Smooth muscle cell (in vitro differentiated cells): Measurements from ENCODE around the gene USP20. TPM values are rescaled to one million over a fixed set of nuclear protein-coding genes. Genes with fewer than 3 reads are reported as not detected.

Experiments used
- DNase-seq: peaks from one replicate; lab custom pipeline; 2025; ENCODE audit not compliant: unreplicated experiment; lab: John Stamatoyannopoulos, UW
- H2AFZ ChIP-seq: fragments of 200-600 bp; sonication (generic); 2 replicates; pipeline ENCODE4 v1.6.0; 2016; ENCODE audit warnings: antibody characterized with exemption, low read depth, mild to moderate bottlenecking
- H3F3A ChIP-seq: fragments of 200-600 bp; sonication (generic); 2 replicates; pipeline ENCODE4 v1.6.0; 2017; ENCODE audit warnings: antibody characterized with exemption, low read depth
- H3K27ac ChIP-seq: fragments of 200-600 bp; sonication (generic); 2 replicates; pipeline ENCODE4 v1.5.1; 2016; ENCODE audit warnings: low read depth, mild to moderate bottlenecking
- H3K27me3 ChIP-seq: fragments of 200-600 bp; sonication (generic); 2 replicates; pipeline ENCODE4 v1.6.1; 2016; ENCODE audit warnings: low read depth, mild to moderate bottlenecking
- H3K36me3 ChIP-seq: fragments of 200-600 bp; sonication (generic); 2 replicates; pipeline ENCODE4 v1.5.1; 2016; ENCODE audit warnings: low read depth
- H3K4me1 ChIP-seq: fragments of 200-600 bp; sonication (generic); 2 replicates; pipeline ENCODE4 v1.5.1; 2016; ENCODE audit warnings: low read depth
- H3K4me2 ChIP-seq: fragments of 200-600 bp; sonication (generic); 2 replicates; pipeline ENCODE4 v1.6.0; 2016; ENCODE audit warnings: mild to moderate bottlenecking
- H3K4me3 ChIP-seq: fragments of 200-600 bp; sonication (generic); 2 replicates; pipeline ENCODE4 v1.5.1; 2016; ENCODE audit warnings: mild to moderate bottlenecking
- H3K79me2 ChIP-seq: fragments of 200-600 bp; sonication (generic); 2 replicates; pipeline ENCODE4 v1.6.0; 2016; ENCODE audit warnings: low read depth, mild to moderate bottlenecking
- H3K9ac ChIP-seq: fragments of 200-600 bp; sonication (generic); 2 replicates; pipeline ENCODE4 v1.6.0; 2016; ENCODE audit warnings: low read depth
- H3K9me3 ChIP-seq: fragments of 200-600 bp; sonication (generic); replicated peaks from 2 replicates; pipeline ENCODE4 v1.5.1; 2016; ENCODE audit warnings: low read depth
- H4K20me1 ChIP-seq: fragments of 200-600 bp; sonication (generic); 2 replicates; pipeline ENCODE4 v1.6.0; 2016; ENCODE audit warnings: low read depth
- CTCF ChIP-seq: fragments of 200-600 bp; sonication (generic); IDR thresholded peaks from 2 replicates; pipeline ENCODE4 v1.5.1; 2017; ENCODE audit warnings: borderline replicate concordance, mild to moderate bottlenecking, antibody characterized with exemption; ENCODE audit not compliant: insufficient read depth, poor library complexity, severe bottlenecking
- WGBS: methylation state at CpG from one replicate; pipeline ENCODE4 v1.1.7; 2016; ENCODE audit warnings: low lambda C conversion rate; 5-methylcytosine and 5-hydroxymethylcytosine counted together
- polyA plus RNA-seq: library from polyadenylated mRNA; unstranded; fragments of >200 nt; fragmentation: Nextera tagmentation; extraction: Ambion mirVana; gene quantifications from 2 replicates; pipeline ENCODE4 v1.2.1, GENCODE V29; 2016
- total RNA-seq: library from RNA; depleted of rRNA; stranded (reverse); fragments of >200 nt; gene quantifications from 2 replicates; pipeline ENCODE4 v1.2.3, GENCODE V29; 2014

USP20 gene
- total and polyA plus RNA-seq, 2 experiments from 2014 or later: 14.6 to 29.7 TPM

- no peak for DNase-seq
- no peak for TF ChIP-seq CTCF
- no peaks in the 10 kb centered on the region for H3F3A ChIP-seq
- no peak overlapping the region for H3K4me3 ChIP-seq
- no peaks in the 10 kb centered on the region for H3K36me3 ChIP-seq
- H3K4me2 ChIP-seq: no peak overlapping the region
- no peak overlapping the region for H3K27ac ChIP-seq
- no peak overlapping the region for H3K9ac ChIP-seq
- H4K20me1 ChIP-seq: peaks cover 10% of the 10 kb centered on the region
- H3K4me1 ChIP-seq: no peaks in the 10 kb centered on the region
- WGBS: 57% methylated on average over 3 of the region's 3 CpGs
- H3K9me3 ChIP-seq: no peaks in the 10 kb centered on the region
- no peaks in the 10 kb centered on the region for H3K27me3 ChIP-seq
- no peak overlapping the region for H2AFZ ChIP-seq
- no peaks in the 10 kb centered on the region for H3K79me2 ChIP-seq
Observed at GRCh38 chr9:129853614-129854013, 18.4 kb downstream of the USP20 start.

GRCh38 chr9:129854588-129855110 is 19.4 kb downstream of the USP20 start:
- WGBS: 99% methylated on average over 4 of the region's 4 CpGs
- peaks cover under 1% of the 10 kb centered on the region for H4K20me1 ChIP-seq
- H3K4me2 ChIP-seq: no peak overlapping the region
- no peak for TF ChIP-seq CTCF
- H3K36me3 ChIP-seq: no peaks in the 10 kb centered on the region
- no peak overlapping the region for H3K27ac ChIP-seq
- no peaks in the 10 kb centered on the region for H3K79me2 ChIP-seq
- H3K9ac ChIP-seq: no peak overlapping the region
- no peak overlapping the region for H2AFZ ChIP-seq
- H3F3A ChIP-seq: no peaks in the 10 kb centered on the region
- no peak overlapping the region for H3K4me3 ChIP-seq
- H3K4me1 ChIP-seq: no peaks in the 10 kb centered on the region
- no peaks in the 10 kb centered on the region for H3K27me3 ChIP-seq
- DNase-seq: no peak
- no peaks in the 10 kb centered on the region for H3K9me3 ChIP-seq

- no peaks in the 10 kb centered on the region for H3K79me2 ChIP-seq
- H3K9me3 ChIP-seq: no peaks in the 10 kb centered on the region
- DNase-seq: no peak
- no peaks in the 10 kb centered on the region for H3K4me1 ChIP-seq
- H3K4me3 ChIP-seq: no peak overlapping the region
- no peak overlapping the region for H3K4me2 ChIP-seq
- no peak overlapping the region for H3K9ac ChIP-seq
- no peak for TF ChIP-seq CTCF
- no peak overlapping the region for H2AFZ ChIP-seq
- no peaks in the 10 kb centered on the region for H3K36me3 ChIP-seq
- H3K27me3 ChIP-seq: no peaks in the 10 kb centered on the region
- 93% methylated on average over 7 of the region's 7 CpGs for WGBS
- no peaks in the 10 kb centered on the region for H4K20me1 ChIP-seq
- H3F3A ChIP-seq: no peaks in the 10 kb centered on the region
- no peak overlapping the region for H3K27ac ChIP-seq
Observed at GRCh38 chr9:129857207-129857606, 21.9 kb downstream of the USP20 start.
